HepG2 (cell line): ENCODE measurements around the gene CCNB1IP1. TPM values are rescaled to one million over a fixed set of nuclear protein-coding genes. Genes with fewer than 3 reads are reported as not detected.

Experiments used
- ATAC-seq: fragments of 200-7000 bp; cut with Tn5 transposase; 3 replicates; pipeline ENCODE4 v1.9.1; 2020; ENCODE audit warnings: mild to moderate bottlenecking, moderate library complexity
- Bru-seq: library from RNA; stranded (reverse); fragments of 400-500 nt; gene quantifications from one replicate; lab custom pipeline; 2021; lab: Mats Ljungman, UMichigan
- BruChase-seq, 2 experiments: library from RNA; stranded (reverse); fragments of 400-500 nt; gene quantifications; one replicate each; lab custom pipeline; 2021; lab: Mats Ljungman, UMichigan
- BruUV-seq: library from RNA; stranded (reverse); fragments of 400-500 nt; replicated peaks from 2 replicates; lab custom pipeline; 2021; lab: Mats Ljungman, UMichigan
- CTCF ChIA-PET: fragments of 300-600 bp; formaldehyde crosslinking; extraction: SDS; loops from one replicate; lab custom pipeline; 2021; ENCODE audit warnings: low total read pairs, inconsistent platforms, low intra/inter-chr PET ratio; lab: Yijun Ruan, JAX
- POLR2A ChIA-PET: fragments of 350-600 bp; sonication (Branson Sonifier 250); formaldehyde crosslinking; loops from one replicate; lab custom pipeline; 2020; ENCODE audit warnings: antibody characterized with exemption, inconsistent platforms; lab: Yijun Ruan, JAX
- DNase-seq: peaks from one replicate; pipeline ENCODE4 v3.0.0-alpha.2; 2015; ENCODE audit warnings: low spot score
- FAIRE-seq: peaks from 3 replicates; lab custom pipeline; 2011; peaks lifted over from hg19 to GRCh38; lab: Jason Lieb, UNC
- H2AFZ ChIP-seq: one replicate; pipeline ENCODE4 v1.6.1; 2011; ENCODE audit warnings: low read length, inconsistent platforms
- H3K27ac ChIP-seq: fragments of 300-600 bp; 3 replicates; pipeline ENCODE4 v1.8.0; 2011; ENCODE audit warnings: mixed run types, mild to moderate bottlenecking, mixed read lengths, low read length, inconsistent platforms; ENCODE audit not compliant: insufficient read depth; ENCODE audit errors: extremely low read length
- H3K27me3 ChIP-seq, 2 experiments: fragments of 200-600 bp in 1 of 2; 2 replicates in 1 of 2; 3 replicates in 1 of 2; pipeline versions ENCODE4 v1.6.0 to v1.8.0; 2011; ENCODE audit warnings: low read length in 2 of 2, mild to moderate bottlenecking in 2 of 2, moderate library complexity in 2 of 2, inconsistent platforms in 1 of 2; ENCODE audit not compliant: insufficient read depth in 2 of 2, control insufficient read depth in 1 of 2
- H3K36me3 ChIP-seq, 2 experiments: fragments of 200-600 bp in 1 of 2; replicated peaks in 1 of 2; 2 replicates in 1 of 2; 3 replicates in 1 of 2; pipeline versions ENCODE4 v1.5.1 to v1.8.0; 2011; ENCODE audit warnings: low read length in 2 of 2, inconsistent platforms in 1 of 2; ENCODE audit not compliant: insufficient read depth in 2 of 2, control insufficient read depth in 1 of 2
- H3K4me1 ChIP-seq: 2 replicates; pipeline ENCODE4 v1.5.1; 2012; ENCODE audit warnings: low read length, inconsistent platforms; ENCODE audit not compliant: insufficient read depth
- H3K4me2 ChIP-seq: 2 replicates; pipeline ENCODE4 v1.6.0; 2011; ENCODE audit warnings: low read depth, low read length, inconsistent platforms
- H3K4me3 ChIP-seq, 3 experiments: fragments of 200-600 bp in 1 of 3; sonication (generic), shearing (Covaris generic) in 1 of 3; replicated peaks in 1 of 3; 2 replicates each; pipeline ENCODE4 v1.5.1; 2011 to 2016; ENCODE audit warnings: low read length in 3 of 3, inconsistent platforms in 2 of 3, low read depth in 2 of 3, mild to moderate bottlenecking in 2 of 3, control low read depth in 1 of 3, mixed read lengths in 1 of 3; ENCODE audit not compliant: insufficient read depth in 1 of 3
- H3K79me2 ChIP-seq: one replicate; pipeline ENCODE4 v1.6.1; 2011; ENCODE audit warnings: low read length, inconsistent platforms; ENCODE audit not compliant: insufficient read depth
- H3K9ac ChIP-seq: 2 replicates; pipeline ENCODE4 v1.6.0; 2011; ENCODE audit warnings: mild to moderate bottlenecking, low read depth, low read length, inconsistent platforms; ENCODE audit not compliant: insufficient read depth
- H3K9me3 ChIP-seq: 2 replicates; pipeline ENCODE4 v1.5.1; 2012; ENCODE audit warnings: mild to moderate bottlenecking, low read length
- H4K20me1 ChIP-seq: 2 replicates; pipeline ENCODE4 v1.6.0; 2011; ENCODE audit warnings: inconsistent platforms, mild to moderate bottlenecking, low read length, moderate library complexity; ENCODE audit not compliant: insufficient read depth
- ARID4A ChIP-seq: sonication (generic); formaldehyde crosslinking; IDR thresholded peaks from 2 replicates; pipeline ENCODE4 v1.5.0; 2020; ENCODE audit warnings: mild to moderate bottlenecking, missing genetic modification reagents, borderline replicate concordance
- BCLAF1 ChIP-seq: fragments of 450-650 bp; IDR thresholded peaks from 2 replicates; pipeline ENCODE4 v1.6.1; 2017; ENCODE audit warnings: mild to moderate bottlenecking
- NFATC3 ChIP-seq: sonication (generic); formaldehyde crosslinking; IDR thresholded peaks from 2 replicates; pipeline ENCODE4 v1.5.1; 2020; ENCODE audit warnings: mild to moderate bottlenecking, missing genetic modification reagents
- TARDBP ChIP-seq: sonication (generic); formaldehyde crosslinking; IDR thresholded peaks from 2 replicates; pipeline ENCODE4 v1.8.0; 2022; ENCODE audit warnings: mild to moderate bottlenecking, missing genetic modification reagents
- TOE1 ChIP-seq: sonication (generic); formaldehyde crosslinking; IDR thresholded peaks from 2 replicates; pipeline ENCODE4 v1.4.0; 2020; ENCODE audit warnings: mild to moderate bottlenecking, missing genetic modification reagents
- ZFY ChIP-seq: sonication (generic); formaldehyde crosslinking; IDR thresholded peaks from 2 replicates; pipeline ENCODE4 v1.4.0; 2020; ENCODE audit warnings: missing genetic modification reagents
- ZNF510 ChIP-seq: sonication (generic); formaldehyde crosslinking; IDR thresholded peaks from 2 replicates; pipeline ENCODE4 v1.4.0; 2020; ENCODE audit warnings: low read depth, mild to moderate bottlenecking, missing genetic modification reagents
- WGBS: methylation state at CpG from one replicate; pipeline ENCODE4 v1.1.6; 2017; ENCODE audit warnings: low lambda C conversion rate; 5-methylcytosine and 5-hydroxymethylcytosine counted together
- in situ Hi-C: cut with HindIII; loops from 2 replicates; pipeline ENCODE4 v1.10.0; 2017; ENCODE audit warnings: low pct_unique_long_range_greater_than_20kb; ENCODE audit not compliant: extremely low pct_ligation_motif_present
- intact Hi-C: fragments of 100-400 bp; cut with micrococcal nuclease; formaldehyde crosslinking; loops from one replicate; pipeline ENCODE4 v1.10.0; 2022; ENCODE audit not compliant: unreplicated experiment
- long read RNA-seq, 2 experiments: library from RNA in 1 of 2; library from polyadenylated mRNA in 1 of 2; stranded (forward) in 1 of 2; unstranded in 1 of 2; transcript quantifications; one replicate each; pipeline ENCODE4 v2.0.0, GENCODE V29; 2019 to 2022
- polyA minus RNA-seq, 3 experiments: library from RNA; depleted of rRNA, polyadenylated mRNA; stranded (reverse); fragments of >200 nt; gene quantifications; 2 replicates each; pipeline ENCODE4 v1.2.3, GENCODE V29; 2011; ENCODE audit warnings: low replicate concordance in 1 of 3
- polyA plus RNA-seq, 8 experiments: library from polyadenylated mRNA; depleted of rRNA in 3 of 8; stranded (reverse) in 7 of 8; unstranded in 1 of 8; fragments of >200 nt; fragmentation: Illumina TruSeq in 4 of 8; extraction: Trizol in 4 of 8; gene quantifications; 2 replicates each; pipeline versions ENCODE4 v1.2.1 to v1.2.3, GENCODE V29; 2011 to 2016; ENCODE audit warnings: low read depth in 4 of 8, missing spikeins in 1 of 8, mixed read lengths in 1 of 8; ENCODE audit not compliant: insufficient read depth in 1 of 8
- total RNA-seq, 5 experiments: library from RNA; depleted of rRNA; stranded (reverse); fragments of >200 nt; fragmentation: Illumina TruSeq; extraction: Trizol; gene quantifications; 2 replicates each; pipeline ENCODE4 v1.2.3, GENCODE V29; 2016; ENCODE audit warnings: low read depth in 1 of 5

CCNB1IP1 gene, protein sequence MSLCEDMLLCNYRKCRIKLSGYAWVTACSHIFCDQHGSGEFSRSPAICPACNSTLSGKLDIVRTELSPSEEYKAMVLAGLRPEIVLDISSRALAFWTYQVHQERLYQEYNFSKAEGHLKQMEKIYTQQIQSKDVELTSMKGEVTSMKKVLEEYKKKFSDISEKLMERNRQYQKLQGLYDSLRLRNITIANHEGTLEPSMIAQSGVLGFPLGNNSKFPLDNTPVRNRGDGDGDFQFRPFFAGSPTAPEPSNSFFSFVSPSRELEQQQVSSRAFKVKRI
- total RNA-seq (2016; rRNA removed; fragmentation: Illumina TruSeq; extraction: Trizol) (98.3 and 110 TPM in 2 replicates), polyA plus RNA-seq (2011; rRNA removed) (101 and 125 TPM in 2 replicates), polyA minus RNA-seq (2011; rRNA and poly(A)+ RNA removed; ENCODE audit: low replicate concordance) (49.3 and 81.3 TPM in 2 replicates), Bru-seq, nascent RNA (percentile 94 among the genes with signal in this experiment), BruChase-seq, experiment 1, labeled RNA remaining after a 6-hour chase (percentile 90 among the genes with signal in this experiment), BruChase-seq, experiment 2, labeled RNA remaining after a 2-hour chase (percentile 91 among the genes with signal in this experiment)
- total RNA-seq (2016; cell fraction: cytosol; rRNA removed; fragmentation: Illumina TruSeq; extraction: Trizol; ENCODE audit: low read depth) = 75.4 and 85.5 TPM in 2 replicates
- total RNA-seq (2016; cell fraction: insoluble cytoplasmic fraction; rRNA removed; fragmentation: Illumina TruSeq; extraction: Trizol) = 104 and 112 TPM in 2 replicates
- total RNA-seq (2016; cell fraction: membrane; rRNA removed; fragmentation: Illumina TruSeq; extraction: Trizol) = 171 and 187 TPM in 2 replicates
- total RNA-seq (2016; cell fraction: nucleus; rRNA removed; fragmentation: Illumina TruSeq; extraction: Trizol) = 99.1 and 105 TPM in 2 replicates
- polyA plus RNA-seq (2011; cell fraction: cytosol; rRNA removed) = 77.6 and 112 TPM in 2 replicates
- polyA plus RNA-seq (2011; cell fraction: nucleus; rRNA removed) = 39.1 and 52.4 TPM in 2 replicates
- polyA plus RNA-seq (2012) = 128 and 248 TPM in 2 replicates
- 78.2 and 81.7 TPM in 2 replicates for polyA plus RNA-seq (2016; cell fraction: cytosol; fragmentation: Illumina TruSeq; extraction: Trizol; ENCODE audit: low read depth)
- polyA plus RNA-seq (2016; cell fraction: insoluble cytoplasmic fraction; fragmentation: Illumina TruSeq; extraction: Trizol; ENCODE audit: low read depth) = 105 and 127 TPM in 2 replicates
- 158 and 172 TPM in 2 replicates for polyA plus RNA-seq (2016; cell fraction: membrane; fragmentation: Illumina TruSeq; extraction: Trizol; ENCODE audit: low read depth)
- polyA plus RNA-seq (2016; cell fraction: nucleus; fragmentation: Illumina TruSeq; extraction: Trizol; ENCODE audit: insufficient read depth, low read depth) = 120 and 124 TPM in 2 replicates
- polyA minus RNA-seq (2011; cell fraction: cytosol; rRNA and poly(A)+ RNA removed) = 24.8 and 37.2 TPM in 2 replicates
- polyA minus RNA-seq (2011; cell fraction: nucleus; rRNA and poly(A)+ RNA removed) = 98.6 and 129 TPM in 2 replicates
- long read RNA-seq, experiment 1, transcript CCNB1IP1-202 (7 exons, 1,479 nt) = major isoform, 32 of 60 reads
- long read RNA-seq, experiment 1, partial matches to known transcripts = 17 of 60 reads
- long read RNA-seq, experiment 1, other reads (novel, unspliced or antisense) = 7 of 60 reads
- long read RNA-seq, experiment 2, transcript CCNB1IP1-202 (7 exons, 1,479 nt) = major isoform, 50 of 241 reads
- long read RNA-seq, experiment 2, partial matches to known transcripts = 135 of 241 reads
- long read RNA-seq, experiment 2, other reads (novel, unspliced or antisense) = 50 of 241 reads

DNA sequence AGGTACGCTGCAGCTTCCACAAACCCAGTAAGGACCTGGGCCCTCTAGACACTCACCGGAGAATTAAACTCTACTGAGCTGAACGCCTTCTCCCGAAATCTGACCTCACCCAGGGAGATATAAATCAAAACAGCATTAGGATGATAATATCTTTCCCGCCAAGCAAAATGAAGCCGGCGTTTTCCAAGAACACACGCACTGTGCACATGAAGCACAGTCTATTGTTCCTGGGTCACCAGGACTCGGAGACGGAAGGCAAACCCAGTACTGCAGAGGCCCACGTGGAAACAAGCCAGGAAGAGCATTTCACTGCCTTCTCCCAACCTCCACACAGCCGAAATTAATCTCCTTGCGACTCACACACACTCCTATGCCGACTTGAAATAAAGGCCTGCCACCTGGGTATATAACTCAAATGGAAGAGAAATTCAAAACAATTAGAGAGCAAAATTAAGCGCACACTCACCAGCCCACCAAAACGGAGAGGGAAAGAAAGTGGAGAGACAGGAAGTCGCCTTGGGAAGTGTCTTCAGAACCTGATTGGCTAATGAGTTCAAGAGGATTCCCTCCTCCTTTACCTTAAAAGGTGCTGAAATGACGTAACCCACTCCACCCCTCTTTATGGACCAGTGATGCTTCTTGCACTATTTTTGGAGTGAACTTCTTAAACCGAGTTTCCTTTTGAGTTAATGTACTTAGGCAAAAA, at the start of gene CCNB1IP1:
Gene CCNB1IP1, minus strand, starts transcription at position 492 of the 706 bp plus-strand sequence. CDS start 16,756 bp downstream, outside the sequence.
- peak; percentile 88 for FAIRE-seq
- Histone ChIP-seq H3K9ac (peak within 1 kb of the TSS; percentile 82), H3K27me3 (no peaks in the 10 kb centered on the region; a peak in 1 of 5 replicates), H3K4me1 (peaks cover 57% of the 10 kb centered on the region), H2AFZ (peak within 1 kb of the TSS; percentile 21), H4K20me1 (peaks cover 21% of the 10 kb centered on the region), H3K79me2 (peaks cover 49% of the 10 kb centered on the region), H3K36me3 (peaks cover 0 to 9% of the 10 kb centered on the region in 2 experiments; a peak in 2 of 5 replicates), H3K27ac (peak within 1 kb of the TSS; percentile 79), H3K9me3 (no peaks in the 10 kb centered on the region), H3K4me2 (peak within 1 kb of the TSS; percentile 78), H3K4me3 (peak within 1 kb of the TSS; percentile 59 to 78 (median 75))
- intact Hi-C loops = loop anchor here (1.0 to 2.0 kb wide), 5 partner anchors 10 to 354 kb away; partner anchors contain the start of genes APEX1, OSGEP and PARP2
- ChIA-PET POLR2A (interaction anchor here (1.0 to 9.8 kb wide), 5 partner anchors 9 to 280 kb away, joined by 5 to 139 read pairs (median 6); partner anchors contain the start of genes APEX1, OSGEP, PARP2 and PIP4P1), CTCF (no interaction called here)
- under 1% methylated on average over 19 of the region's 19 CpGs for whole genome bisulfite sequencing
- in situ Hi-C loops = loop anchor here (25.0 kb wide), 2 partner anchors 129 to 654 kb away; partner anchors contain the start of genes APEX1, METTL17, OSGEP and PIP4P1
- ATAC-seq = peak; percentile 96
- BruUV-seq = TSS peak; percentile 88
- DNase-seq = peak; percentile 94
- no peak for TF ChIP-seq BCLAF1
- TF ChIP-seq TOE1 (CRISPR knock-in tag) = 0 out of 2 replicates have a peak, but pooled peaks have one; percentile 20
- no peak; the same call in 1 of the 2 replicates for TF ChIP-seq NFATC3 (CRISPR knock-in tag)
- TF ChIP-seq TARDBP = peak; percentile 20; the same call in 1 of the 2 replicates
- TF ChIP-seq ZNF510 = 0 out of 2 replicates have a peak, but pooled peaks have one; percentile 43
- TF ChIP-seq ZFY (CRISPR knock-in tag) = peak; percentile 80; the same call in 1 of the 2 replicates
- TF ChIP-seq ARID4A (CRISPR knock-in tag) = peak; percentile 94
